Measurements from ENCODE around the gene KRT7.

GRCh38 chr12:52217223-52217622 is 15.8 kb upstream of the KRT7 start:
- no peak for TF ChIP-seq RBBP5 (IDR thresholded peaks at IDR 0.05; ENCODE audit: borderline replicate concordance, insufficient read depth, low read length, poor library complexity, severe bottlenecking)
- no peak for TF ChIP-seq LEF1 (IDR thresholded peaks at IDR 0.05)
- no peak for TF ChIP-seq ELF4 (CRISPR knock-in tag; IDR thresholded peaks at IDR 0.05)
- no peak for TF ChIP-seq KLF13 (tag; IDR thresholded peaks at IDR 0.05; ENCODE audit: borderline replicate concordance, low read depth)
- no peak for TF ChIP-seq CTCF (IDR thresholded peaks at IDR 0.05 in 2 of 3, conservative IDR thresholded peaks at IDR 0.05 in 1 of 3; ENCODE audit: insufficient read depth in 2 of 3, low read depth in 1 of 3, low read length in 3 of 3)
- TF ChIP-seq PKNOX1 (IDR thresholded peaks at IDR 0.05): no peak
- TF ChIP-seq HLTF (IDR thresholded peaks at IDR 0.05): no peak

Data from K562 (cell line).